Measurements from ENCODE around the gene DKK3. TPM values are rescaled to one million over a fixed set of nuclear protein-coding genes. Genes with fewer than 3 reads are reported as not detected.

The DKK3 gene
- total RNA-seq, 1 donor from 2014 or later, result not detected

DNA sequence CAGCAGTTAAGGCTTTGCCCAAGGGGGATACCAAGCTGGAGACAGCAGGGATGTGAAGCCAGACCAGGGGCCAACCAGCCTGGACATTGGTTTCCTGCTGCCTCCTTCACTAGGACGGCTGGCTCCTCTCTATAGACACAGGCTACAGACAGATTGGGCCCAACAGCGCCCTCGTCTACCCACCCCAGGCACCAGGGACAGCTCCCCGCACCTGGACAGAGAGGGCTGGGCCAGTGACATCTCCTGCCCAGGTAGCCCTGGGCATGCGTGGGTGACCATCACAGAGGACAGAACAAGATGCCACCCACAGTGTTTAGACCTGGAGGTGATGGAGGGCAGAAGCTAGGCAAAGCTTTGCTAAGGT, 1.2 kb downstream of the DKK3 start:
- Mint-ChIP-seq H3K9me3 (no peaks in the 10 kb centered on the region), H3K36me3 (ENCODE audit: low read depth) (no peaks in the 10 kb centered on the region), H3K4me1 (ENCODE audit: low read depth) (no peaks in the 10 kb centered on the region), H3K27ac (no peak overlapping the region), H3K4me3 (no peak overlapping the region), H3K27me3 (ENCODE audit: insufficient read depth) (peaks cover 71% of the 10 kb centered on the region)
- intact Hi-C loops (cut with micrococcal nuclease), result no loop called here
- DNase-seq (ENCODE audit: low spot score), result no peak

DNA sequence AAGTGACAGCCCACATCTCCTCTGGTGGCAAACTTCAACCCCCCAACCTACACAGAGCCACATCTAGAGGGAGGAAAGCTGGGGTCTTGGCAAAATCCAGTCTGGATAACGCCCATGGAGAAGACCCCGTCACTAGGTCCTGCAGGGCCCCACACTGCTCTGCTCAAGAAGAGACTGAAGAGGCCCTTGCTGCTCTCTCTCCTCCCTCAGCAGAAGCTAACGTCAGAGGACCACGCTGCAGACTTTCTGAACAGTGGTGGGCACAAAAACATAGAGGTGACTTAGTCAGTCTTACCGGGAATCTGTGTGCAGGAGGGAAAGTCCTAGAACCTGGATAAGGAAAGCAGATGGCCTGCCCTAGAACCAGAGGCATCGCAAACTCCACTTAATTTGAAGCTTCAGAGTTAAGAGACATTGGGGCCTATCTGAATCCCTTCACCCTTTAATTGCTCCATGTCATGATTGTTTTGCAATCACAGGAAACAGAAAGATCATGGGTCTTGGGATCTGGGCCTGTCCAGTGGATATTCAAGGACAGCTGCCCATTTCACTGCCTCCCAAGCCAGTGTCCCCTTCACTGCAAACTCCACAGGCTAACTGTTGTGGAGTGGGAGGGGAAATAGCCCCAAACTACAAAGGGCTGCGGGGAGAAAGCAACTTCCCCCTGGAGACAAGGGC, 1.7 kb downstream of the DKK3 start:
- intact Hi-C loops (cut with micrococcal nuclease), result no loop called here
- DNase-seq (ENCODE audit: low spot score), result no peak
- Mint-ChIP-seq H3K27me3 (ENCODE audit: insufficient read depth) (peaks cover 67% of the 10 kb centered on the region), H3K36me3 (ENCODE audit: low read depth) (no peaks in the 10 kb centered on the region), H3K4me1 (ENCODE audit: low read depth) (no peaks in the 10 kb centered on the region), H3K27ac (no peak overlapping the region), H3K9me3 (no peaks in the 10 kb centered on the region), H3K4me3 (no peak overlapping the region)

DNA sequence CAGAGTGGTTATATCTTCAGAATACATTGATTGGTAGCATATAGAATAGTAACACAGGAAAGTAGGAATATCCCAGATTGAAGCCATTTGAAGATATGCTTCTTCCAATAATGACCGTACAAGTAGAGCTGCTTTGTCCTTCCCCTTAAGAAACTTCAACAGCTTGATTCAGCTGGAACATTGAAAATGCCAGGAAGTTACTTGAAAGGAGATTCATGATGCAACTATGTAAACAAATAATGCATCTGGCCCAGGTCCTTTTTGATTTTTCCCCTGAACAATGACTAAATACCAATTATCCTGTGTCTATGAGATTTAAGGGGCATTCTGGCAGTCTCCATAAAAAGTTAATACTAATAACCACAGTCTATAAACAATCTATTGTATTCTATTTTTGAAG, 3.0 kb downstream of the DKK3 start:
- Mint-ChIP-seq H3K4me1 (ENCODE audit: low read depth) (no peaks in the 10 kb centered on the region), H3K27me3 (ENCODE audit: insufficient read depth) (peaks cover 56% of the 10 kb centered on the region), H3K27ac (no peak overlapping the region), H3K9me3 (no peaks in the 10 kb centered on the region), H3K36me3 (ENCODE audit: low read depth) (no peaks in the 10 kb centered on the region), H3K4me3 (no peak overlapping the region)
- intact Hi-C loops (cut with micrococcal nuclease), result no loop called here
- DNase-seq (ENCODE audit: low spot score), result no peak

DNA sequence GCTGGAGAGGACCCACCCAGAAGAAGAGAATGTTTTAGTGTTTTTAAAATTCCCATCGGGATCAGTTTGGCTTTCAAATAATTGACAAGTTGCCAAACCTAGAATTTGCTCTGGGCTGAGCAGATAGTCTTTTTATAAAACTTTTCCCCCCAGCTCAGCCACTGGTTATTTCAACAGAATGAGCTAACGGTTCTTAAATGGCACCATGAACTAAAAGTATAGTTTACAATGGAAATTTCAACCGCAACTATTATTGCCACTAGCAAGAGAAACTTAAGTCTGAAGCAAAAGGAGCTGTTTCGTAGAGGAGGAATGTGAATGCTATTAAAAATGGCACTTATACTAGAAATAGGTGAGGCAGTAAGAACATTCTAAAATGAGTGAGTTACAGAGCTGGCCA, 3.4 kb downstream of the DKK3 start:
- Mint-ChIP-seq H3K27me3 (ENCODE audit: insufficient read depth) (peaks cover 52% of the 10 kb centered on the region), H3K4me3 (no peak overlapping the region), H3K9me3 (no peaks in the 10 kb centered on the region), H3K36me3 (ENCODE audit: low read depth) (no peaks in the 10 kb centered on the region), H3K27ac (no peak overlapping the region), H3K4me1 (ENCODE audit: low read depth) (no peaks in the 10 kb centered on the region)
- DNase-seq (ENCODE audit: low spot score), result no peak
- intact Hi-C loops (cut with micrococcal nuclease), result no loop called here

DNA sequence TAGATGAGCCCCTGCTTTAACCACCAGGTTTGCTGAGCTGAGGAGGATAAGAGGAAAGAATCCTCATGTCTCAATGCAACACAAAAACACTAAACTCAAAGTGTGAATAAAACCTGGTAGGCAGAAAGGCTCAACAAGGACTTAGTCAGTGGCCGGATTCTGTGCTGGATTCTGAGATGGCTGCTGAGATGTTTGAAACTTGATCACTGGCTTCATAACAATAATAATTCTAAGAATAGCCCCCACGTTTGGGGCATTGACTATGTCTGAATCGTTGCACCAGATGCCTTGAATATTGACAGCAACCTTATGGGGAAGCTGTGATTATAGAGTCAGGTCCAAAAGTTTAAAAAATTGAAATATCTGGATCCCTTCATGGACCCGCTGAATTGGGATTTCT, 4.6 kb downstream of the DKK3 start:
- no peak overlapping the region for H3K27ac Mint-ChIP-seq
- intact Hi-C loops (cut with micrococcal nuclease), result no loop called here
- DNase-seq (ENCODE audit: low spot score), result no peak
- peaks cover 6% of the 10 kb centered on the region for H3K4me1 Mint-ChIP-seq (ENCODE audit: low read depth)
- no peak overlapping the region for H3K4me3 Mint-ChIP-seq
- H3K9me3 Mint-ChIP-seq, result no peaks in the 10 kb centered on the region
- H3K27me3 Mint-ChIP-seq (ENCODE audit: insufficient read depth), result peaks cover 54% of the 10 kb centered on the region
- no peaks in the 10 kb centered on the region for H3K36me3 Mint-ChIP-seq (ENCODE audit: low read depth)

DNA sequence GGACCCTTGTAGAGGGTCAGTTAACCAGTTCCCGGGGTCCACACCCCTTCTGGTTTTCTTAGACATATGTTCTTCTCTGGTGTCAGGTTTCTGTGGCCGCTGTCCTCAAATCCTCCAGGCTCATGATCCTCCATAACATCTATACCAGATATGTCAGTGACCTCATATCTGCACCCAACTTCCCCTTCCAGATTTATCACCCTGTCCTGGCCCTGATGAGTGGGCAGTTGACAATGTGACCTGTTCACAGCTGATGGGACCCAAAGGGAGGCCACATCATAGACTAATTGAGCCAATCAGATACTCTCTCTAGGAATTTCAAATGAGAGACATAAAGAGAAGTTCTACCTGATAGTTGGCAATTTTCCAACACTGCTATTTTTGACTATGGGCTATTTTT, 5.1 kb downstream of the DKK3 start:
- peaks cover 54% of the 10 kb centered on the region for H3K27me3 Mint-ChIP-seq (ENCODE audit: insufficient read depth)
- no peak for DNase-seq (ENCODE audit: low spot score)
- H3K4me1 Mint-ChIP-seq (ENCODE audit: low read depth), result peaks cover 11% of the 10 kb centered on the region
- intact Hi-C loops (cut with micrococcal nuclease), result no loop called here
- H3K9me3 Mint-ChIP-seq, result no peaks in the 10 kb centered on the region
- no peaks in the 10 kb centered on the region for H3K36me3 Mint-ChIP-seq (ENCODE audit: low read depth)
- no peak overlapping the region for H3K4me3 Mint-ChIP-seq
- no peak overlapping the region for H3K27ac Mint-ChIP-seq

DNA sequence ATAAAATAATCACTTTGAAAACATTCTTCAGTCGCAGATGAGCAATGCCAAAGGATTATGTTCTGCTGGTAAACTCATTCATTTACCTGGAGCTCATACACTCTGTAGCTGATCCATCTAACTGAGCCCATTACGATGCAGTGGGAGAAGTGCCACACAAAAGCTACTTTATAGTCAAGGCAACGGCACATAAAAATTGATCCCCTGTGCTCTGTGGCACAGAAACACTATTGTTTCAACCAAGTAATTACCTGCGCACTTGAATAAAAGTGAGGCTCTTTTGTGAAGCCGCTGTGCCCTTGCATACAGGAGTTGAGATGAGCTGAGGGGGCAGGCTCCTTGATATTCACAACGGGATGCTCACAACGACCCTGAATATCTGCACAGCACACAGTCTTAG, 7.2 kb downstream of the DKK3 start:
- Mint-ChIP-seq H3K4me3 (no peak overlapping the region), H3K36me3 (ENCODE audit: low read depth) (no peaks in the 10 kb centered on the region), H3K9me3 (no peaks in the 10 kb centered on the region), H3K27me3 (ENCODE audit: insufficient read depth) (peaks cover 40% of the 10 kb centered on the region), H3K4me1 (ENCODE audit: low read depth) (peaks cover 24% of the 10 kb centered on the region), H3K27ac (no peak overlapping the region)
- no peak for DNase-seq (ENCODE audit: low spot score)
- intact Hi-C loops (cut with micrococcal nuclease), result no loop called here

DNA sequence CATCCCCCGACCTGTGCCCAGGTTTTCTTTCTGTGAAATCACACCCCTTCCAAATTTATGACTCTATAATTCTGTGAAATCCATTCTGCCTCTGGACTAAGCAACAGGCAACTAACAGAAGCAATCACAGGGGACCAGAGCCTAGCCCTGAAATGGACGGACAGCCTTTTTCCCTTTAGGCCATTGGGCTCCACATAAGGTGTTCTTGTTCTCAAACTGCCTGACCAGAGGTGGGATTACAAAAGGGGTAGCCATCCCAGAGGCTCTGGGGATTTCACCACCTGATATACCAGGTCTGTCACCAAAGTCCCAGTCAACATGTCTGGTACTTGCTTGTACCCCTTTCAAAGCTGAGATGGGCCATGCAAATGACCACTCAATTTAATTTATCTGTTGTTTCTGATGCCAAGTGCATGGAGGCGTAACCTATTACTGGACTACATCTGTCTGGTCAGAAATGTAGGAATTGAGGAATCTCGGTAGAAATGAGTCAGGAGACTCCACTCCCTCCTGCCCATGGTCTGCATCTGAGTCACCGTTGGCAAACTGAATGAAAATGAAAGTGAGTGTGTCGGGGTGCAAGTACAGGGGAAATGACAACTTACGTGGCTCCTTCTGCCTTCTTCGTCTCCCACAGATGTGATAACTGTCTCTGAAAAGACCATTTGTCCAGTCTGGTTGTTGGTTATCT, 10.2 kb downstream of the DKK3 start:
- peaks cover 25% of the 10 kb centered on the region for H3K27me3 Mint-ChIP-seq (ENCODE audit: insufficient read depth)
- intact Hi-C loops (cut with micrococcal nuclease), result no loop called here

DNA sequence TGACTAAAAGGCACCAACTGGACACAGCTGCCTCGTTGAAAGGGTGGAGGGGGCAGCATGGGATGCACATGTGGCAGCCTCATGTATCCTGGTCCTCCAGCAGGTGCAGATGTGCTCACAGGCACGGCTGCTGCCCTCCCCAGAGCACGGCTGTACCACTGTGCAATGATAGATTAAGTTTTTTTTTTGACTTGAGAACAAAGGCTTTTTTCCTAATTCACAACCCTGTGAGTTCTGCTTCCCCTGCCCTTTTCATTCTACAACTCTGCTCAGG, 11.4 kb downstream of the DKK3 start:
- Mint-ChIP-seq H3K27ac (no peak overlapping the region), H3K4me1 (ENCODE audit: low read depth) (peaks cover 24% of the 10 kb centered on the region), H3K4me3 (no peak overlapping the region), H3K36me3 (ENCODE audit: low read depth) (no peaks in the 10 kb centered on the region), H3K27me3 (ENCODE audit: insufficient read depth) (peaks cover 25% of the 10 kb centered on the region), H3K9me3 (no peaks in the 10 kb centered on the region)
- no peak for DNase-seq (ENCODE audit: low spot score)
- intact Hi-C loops (cut with micrococcal nuclease), result no loop called here

More for the DNA sequence above, 10.2 kb downstream of the DKK3 start:
- Mint-ChIP-seq H3K36me3 (ENCODE audit: low read depth) (no peaks in the 10 kb centered on the region), H3K9me3 (no peaks in the 10 kb centered on the region), H3K27ac (no peak overlapping the region), H3K4me1 (ENCODE audit: low read depth) (peaks cover 24% of the 10 kb centered on the region), H3K4me3 (peak overlapping the region; percentile 52)
- no peak for DNase-seq (ENCODE audit: low spot score)

DNA sequence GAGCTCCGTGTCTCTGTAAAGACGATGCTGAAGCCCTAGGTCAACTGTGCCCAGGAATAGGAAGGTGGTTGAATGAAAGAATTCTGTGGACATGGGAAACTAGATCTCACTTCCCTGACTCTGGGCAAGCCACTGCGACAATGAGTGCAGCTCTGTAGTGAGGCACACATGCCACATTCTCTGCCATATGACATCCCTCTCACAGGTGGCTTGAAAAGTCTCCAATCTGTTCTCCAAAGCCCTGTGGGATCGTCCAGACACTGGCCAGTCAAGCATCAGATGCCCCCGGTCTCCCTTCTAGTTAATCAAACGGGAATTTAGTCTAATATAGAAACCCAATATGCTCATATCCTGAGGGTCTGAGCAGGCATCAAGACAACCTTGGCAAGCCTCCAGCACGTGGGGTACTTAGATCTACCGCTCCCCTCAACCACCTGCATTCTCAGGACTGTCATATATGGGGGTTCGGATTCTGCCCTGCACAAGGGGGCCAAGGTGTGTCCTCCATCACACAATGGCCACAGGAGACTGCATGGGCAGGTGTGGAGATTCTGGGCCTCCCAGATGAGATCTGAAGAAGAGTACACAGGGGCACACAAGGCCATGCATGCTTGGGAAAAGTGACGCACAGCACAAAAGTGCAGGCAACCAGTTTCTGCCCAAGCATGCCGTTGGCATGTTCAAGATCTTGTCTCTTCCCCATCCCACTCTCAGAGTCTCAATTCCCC, 11.9 kb downstream of the DKK3 start:
- peaks cover 24% of the 10 kb centered on the region for H3K4me1 Mint-ChIP-seq (ENCODE audit: low read depth)
- no peaks in the 10 kb centered on the region for H3K36me3 Mint-ChIP-seq (ENCODE audit: low read depth)
- DNase-seq (ENCODE audit: low spot score), result no peak

DNA sequence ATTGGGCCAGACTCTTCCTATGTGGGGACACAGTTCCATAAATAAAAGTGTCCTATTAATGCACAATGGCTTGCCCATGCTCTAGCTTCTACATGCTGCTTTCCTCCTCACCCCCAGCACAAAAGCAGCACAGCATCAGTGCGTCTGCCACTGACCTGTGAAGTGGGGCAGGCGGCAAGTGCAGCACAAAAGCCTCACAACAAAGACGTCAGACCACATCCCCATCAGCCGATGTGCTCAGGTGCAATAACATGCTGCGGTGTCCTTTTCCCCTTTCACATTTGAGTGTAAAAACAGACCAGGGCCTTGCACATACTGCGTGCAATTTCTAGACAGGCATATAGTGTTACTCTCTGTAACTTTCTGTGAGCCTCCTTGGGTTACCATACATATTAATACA, 12.8 kb downstream of the DKK3 start:
- H3K27me3 Mint-ChIP-seq (ENCODE audit: insufficient read depth), result peaks cover 35% of the 10 kb centered on the region
- peaks cover 24% of the 10 kb centered on the region for H3K4me1 Mint-ChIP-seq (ENCODE audit: low read depth)
- no peak overlapping the region for H3K27ac Mint-ChIP-seq
- no peaks in the 10 kb centered on the region for H3K36me3 Mint-ChIP-seq (ENCODE audit: low read depth)
- no peak overlapping the region for H3K4me3 Mint-ChIP-seq
- no peaks in the 10 kb centered on the region for H3K9me3 Mint-ChIP-seq
- no peak for DNase-seq (ENCODE audit: low spot score)
- intact Hi-C loops (cut with micrococcal nuclease), result no loop called here

More for the DNA sequence above, 11.9 kb downstream of the DKK3 start:
- intact Hi-C loops (cut with micrococcal nuclease), result no loop called here
- no peak overlapping the region for H3K4me3 Mint-ChIP-seq
- no peak overlapping the region for H3K27ac Mint-ChIP-seq
- H3K9me3 Mint-ChIP-seq, result no peaks in the 10 kb centered on the region
- H3K27me3 Mint-ChIP-seq (ENCODE audit: insufficient read depth), result peaks cover 30% of the 10 kb centered on the region

DNA sequence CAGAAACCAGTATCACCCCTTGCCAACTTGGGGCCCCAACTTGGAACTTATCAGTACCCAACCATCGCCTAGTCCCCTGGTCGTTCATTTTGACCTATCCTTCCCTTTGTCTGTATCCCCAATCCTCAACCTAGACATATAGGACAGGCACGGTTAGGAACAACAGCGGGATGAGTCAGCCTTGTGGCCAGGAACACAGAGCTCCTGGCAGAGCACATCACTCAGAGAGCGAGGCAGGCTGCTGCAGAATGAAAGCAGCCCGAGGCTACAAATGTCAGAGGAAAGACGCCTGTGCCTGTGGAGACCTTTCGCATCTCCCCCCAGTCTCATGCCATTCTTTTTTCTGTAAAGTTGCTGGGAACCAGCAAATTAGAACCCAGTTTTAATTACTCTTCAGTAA, 14.6 kb downstream of the DKK3 start:
- no peaks in the 10 kb centered on the region for H3K36me3 Mint-ChIP-seq (ENCODE audit: low read depth)
- no peaks in the 10 kb centered on the region for H3K9me3 Mint-ChIP-seq
- no peak overlapping the region for H3K4me3 Mint-ChIP-seq
- peaks cover 27% of the 10 kb centered on the region for H3K27me3 Mint-ChIP-seq (ENCODE audit: insufficient read depth)
- intact Hi-C loops (cut with micrococcal nuclease), result no loop called here
- H3K4me1 Mint-ChIP-seq (ENCODE audit: low read depth), result peaks cover 18% of the 10 kb centered on the region
- H3K27ac Mint-ChIP-seq, result no peak overlapping the region
- DNase-seq (ENCODE audit: low spot score), result no peak

Data from activated T-helper 1 cell treated with anti-CD3 and anti-CD28 coated beads, Interleukin-12 subunit alpha, Interleukin-12 subunit beta, Interleukin-2, Interleukin-4 antibody, amounts not matched to agents 30 ng/mL and 10 ng/mL and 1 ng/mL, durations not matched to agents 14 hours and 24 hours and 36 hours (primary cell).